ENCODE results near the gene NF1.

NF1 gene

DNA sequence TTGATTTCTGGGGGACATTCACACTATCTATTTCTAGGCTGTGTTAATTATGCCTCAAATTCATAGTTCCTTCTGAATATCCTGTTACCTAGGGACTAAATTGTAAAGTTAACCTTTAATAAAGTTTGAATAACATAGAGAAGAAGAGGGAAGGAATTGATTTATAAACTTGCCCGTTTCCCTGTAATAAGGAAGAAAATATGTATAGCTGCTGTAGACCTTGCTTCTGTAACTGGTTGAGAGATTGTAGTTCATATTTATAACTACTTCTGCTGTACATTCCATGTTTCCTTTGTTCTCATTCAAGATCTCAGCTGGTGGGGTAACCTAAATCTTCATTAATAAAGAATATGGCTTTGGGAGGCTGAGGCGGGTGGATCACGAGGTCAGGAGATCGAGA is 19.2 kb downstream of the NF1 start:
- no peaks in the 10 kb centered on the region for H3K9me3 Mint-ChIP-seq
- H3K4me3 Mint-ChIP-seq: no peak overlapping the region
- TF ChIP-seq, protein P1, sequence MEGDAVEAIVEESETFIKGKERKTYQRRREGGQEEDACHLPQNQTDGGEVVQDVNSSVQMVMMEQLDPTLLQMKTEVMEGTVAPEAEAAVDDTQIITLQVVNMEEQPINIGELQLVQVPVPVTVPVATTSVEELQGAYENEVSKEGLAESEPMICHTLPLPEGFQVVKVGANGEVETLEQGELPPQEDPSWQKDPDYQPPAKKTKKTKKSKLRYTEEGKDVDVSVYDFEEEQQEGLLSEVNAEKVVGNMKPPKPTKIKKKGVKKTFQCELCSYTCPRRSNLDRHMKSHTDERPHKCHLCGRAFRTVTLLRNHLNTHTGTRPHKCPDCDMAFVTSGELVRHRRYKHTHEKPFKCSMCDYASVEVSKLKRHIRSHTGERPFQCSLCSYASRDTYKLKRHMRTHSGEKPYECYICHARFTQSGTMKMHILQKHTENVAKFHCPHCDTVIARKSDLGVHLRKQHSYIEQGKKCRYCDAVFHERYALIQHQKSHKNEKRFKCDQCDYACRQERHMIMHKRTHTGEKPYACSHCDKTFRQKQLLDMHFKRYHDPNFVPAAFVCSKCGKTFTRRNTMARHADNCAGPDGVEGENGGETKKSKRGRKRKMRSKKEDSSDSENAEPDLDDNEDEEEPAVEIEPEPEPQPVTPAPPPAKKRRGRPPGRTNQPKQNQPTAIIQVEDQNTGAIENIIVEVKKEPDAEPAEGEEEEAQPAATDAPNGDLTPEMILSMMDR (IDR thresholded peaks at IDR 0.05; ENCODE audit: unreplicated experiment in 3 of 3): no peak
- H3K4me1 Mint-ChIP-seq: peaks cover 9% of the 10 kb centered on the region
- H3K27me3 Mint-ChIP-seq (ENCODE audit: low read depth): no peaks in the 10 kb centered on the region
- peaks cover 23% of the 10 kb centered on the region for H3K36me3 Mint-ChIP-seq (ENCODE audit: low read depth)
- no peak overlapping the region for H3K27ac Mint-ChIP-seq

DNA sequence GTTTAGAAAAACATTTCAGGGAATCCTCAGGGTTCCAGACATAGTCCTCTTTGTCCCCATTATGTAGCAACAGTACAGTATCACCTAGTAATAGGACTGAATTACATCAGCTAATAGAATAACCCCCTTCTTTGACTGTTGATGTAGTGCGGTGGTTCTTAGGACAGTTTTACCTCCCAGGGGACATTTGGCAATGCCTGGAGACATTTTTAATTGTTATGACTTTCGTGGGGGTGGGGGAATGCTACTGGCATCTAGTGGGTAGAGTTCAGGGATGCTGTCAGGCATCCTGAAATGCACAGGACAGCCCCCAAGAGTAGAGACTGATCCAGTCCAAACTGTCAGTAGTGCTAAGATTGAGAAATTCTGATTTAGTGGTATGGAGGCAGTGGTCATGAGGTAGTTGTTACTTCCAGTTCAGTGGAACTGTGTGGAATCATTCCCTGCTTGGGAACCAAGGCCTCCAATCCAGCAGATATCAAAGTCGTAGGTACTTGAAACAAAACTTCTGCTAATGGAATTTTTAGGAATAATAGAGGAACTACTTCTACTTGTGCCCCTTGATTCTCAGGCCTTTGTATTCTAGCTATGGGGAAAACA is 20.3 kb downstream of the NF1 start:
- Mint-ChIP-seq H3K27me3 (ENCODE audit: low read depth) (no peaks in the 10 kb centered on the region), H3K9me3 (no peaks in the 10 kb centered on the region), H3K36me3 (ENCODE audit: low read depth) (peaks cover 32% of the 10 kb centered on the region), H3K4me1 (peaks cover 3% of the 10 kb centered on the region), H3K4me3 (no peak overlapping the region), H3K27ac (no peak overlapping the region)
- TF ChIP-seq, protein P1 (IDR thresholded peaks at IDR 0.05; ENCODE audit: unreplicated experiment in 3 of 3): no peak

DNA sequence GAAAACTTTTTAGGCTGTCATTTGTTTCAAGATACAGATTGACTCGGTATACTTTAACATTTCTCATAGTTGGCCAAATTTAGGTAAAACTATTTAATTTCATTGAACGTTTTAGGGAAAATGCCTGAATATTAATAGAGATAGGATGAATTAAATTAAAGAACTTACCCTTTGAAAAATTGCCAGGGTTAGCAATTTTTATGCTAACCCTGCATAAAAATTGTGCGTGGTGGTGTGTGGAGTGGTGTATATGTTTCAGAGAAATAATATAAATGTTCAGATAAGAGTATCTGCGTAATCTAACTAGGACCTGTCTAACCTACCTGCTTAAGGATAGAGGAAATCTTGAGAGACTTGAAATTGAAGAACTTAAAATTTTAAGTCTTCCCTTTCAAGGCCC is 21.4 kb downstream of the NF1 start:
- TF ChIP-seq, protein P1 (IDR thresholded peaks at IDR 0.05; ENCODE audit: unreplicated experiment in 3 of 3): no peak

GRCh38 chr17:31122746-31123145 is 28.0 kb downstream of the NF1 start:
- Mint-ChIP-seq H3K27me3 (ENCODE audit: low read depth) (no peaks in the 10 kb centered on the region), H3K4me3 (no peak overlapping the region), H3K9me3 (no peaks in the 10 kb centered on the region), H3K27ac (no peak overlapping the region), H3K36me3 (ENCODE audit: low read depth) (peaks cover 22% of the 10 kb centered on the region), H3K4me1 (peaks cover 5% of the 10 kb centered on the region)
- TF ChIP-seq, protein P1 (IDR thresholded peaks at IDR 0.05; ENCODE audit: unreplicated experiment in 3 of 3): no peak

More for the DNA sequence above, 21.4 kb downstream of the NF1 start:
- H3K27ac Mint-ChIP-seq: no peak overlapping the region
- no peaks in the 10 kb centered on the region for H3K27me3 Mint-ChIP-seq (ENCODE audit: low read depth)
- peaks cover 34% of the 10 kb centered on the region for H3K36me3 Mint-ChIP-seq (ENCODE audit: low read depth)
- no peaks in the 10 kb centered on the region for H3K4me1 Mint-ChIP-seq
- H3K4me3 Mint-ChIP-seq: no peak overlapping the region
- no peaks in the 10 kb centered on the region for H3K9me3 Mint-ChIP-seq

DNA sequence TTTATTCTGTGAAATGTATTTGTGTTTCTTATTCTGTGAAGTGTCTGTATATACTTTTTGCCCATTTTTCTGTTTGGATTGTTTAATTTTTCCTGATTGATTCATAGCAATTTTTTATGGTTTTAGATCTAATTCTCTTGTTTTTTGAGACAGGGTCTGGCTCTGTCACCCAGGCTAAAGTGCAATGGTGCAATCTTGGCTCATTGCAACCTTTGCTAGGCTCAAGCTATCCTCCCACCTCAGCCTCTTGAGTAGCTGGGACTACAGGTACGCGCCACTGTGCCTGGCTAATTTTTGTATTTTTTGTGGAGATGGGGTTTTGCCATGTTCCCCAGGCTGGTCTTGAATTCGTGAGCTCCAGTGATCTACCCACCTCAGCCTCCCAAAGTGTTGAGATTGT is 31.5 kb downstream of the NF1 start:
- H3K4me3 Mint-ChIP-seq: no peak overlapping the region
- no peaks in the 10 kb centered on the region for H3K9me3 Mint-ChIP-seq
- no peak overlapping the region for H3K27ac Mint-ChIP-seq
- H3K4me1 Mint-ChIP-seq: peaks cover 5% of the 10 kb centered on the region
- TF ChIP-seq, protein P1 (IDR thresholded peaks at IDR 0.05; ENCODE audit: unreplicated experiment in 3 of 3): no peak
- H3K27me3 Mint-ChIP-seq (ENCODE audit: low read depth): no peaks in the 10 kb centered on the region
- peaks cover 8% of the 10 kb centered on the region for H3K36me3 Mint-ChIP-seq (ENCODE audit: low read depth)

- Mint-ChIP-seq H3K36me3 (ENCODE audit: low read depth) (peaks cover 13% of the 10 kb centered on the region), H3K27ac (no peak overlapping the region), H3K4me3 (no peak overlapping the region), H3K4me1 (no peaks in the 10 kb centered on the region), H3K27me3 (ENCODE audit: low read depth) (no peaks in the 10 kb centered on the region), H3K9me3 (no peaks in the 10 kb centered on the region)
- TF ChIP-seq, protein P1 (IDR thresholded peaks at IDR 0.05; ENCODE audit: unreplicated experiment in 3 of 3): no peak
These were observed 33.5 kb downstream of the NF1 start for GRCh38 chr17:31128241-31128640.
